Measurements from ENCODE around the gene CNKSR3. TPM values are rescaled to one million over a fixed set of nuclear protein-coding genes. Genes with fewer than 3 reads are reported as not detected.

Gene CNKSR3
- polyA plus RNA-seq, 1 of the 3 experiments (the other 2 are of a cell fraction): 1.6 TPM

DNA sequence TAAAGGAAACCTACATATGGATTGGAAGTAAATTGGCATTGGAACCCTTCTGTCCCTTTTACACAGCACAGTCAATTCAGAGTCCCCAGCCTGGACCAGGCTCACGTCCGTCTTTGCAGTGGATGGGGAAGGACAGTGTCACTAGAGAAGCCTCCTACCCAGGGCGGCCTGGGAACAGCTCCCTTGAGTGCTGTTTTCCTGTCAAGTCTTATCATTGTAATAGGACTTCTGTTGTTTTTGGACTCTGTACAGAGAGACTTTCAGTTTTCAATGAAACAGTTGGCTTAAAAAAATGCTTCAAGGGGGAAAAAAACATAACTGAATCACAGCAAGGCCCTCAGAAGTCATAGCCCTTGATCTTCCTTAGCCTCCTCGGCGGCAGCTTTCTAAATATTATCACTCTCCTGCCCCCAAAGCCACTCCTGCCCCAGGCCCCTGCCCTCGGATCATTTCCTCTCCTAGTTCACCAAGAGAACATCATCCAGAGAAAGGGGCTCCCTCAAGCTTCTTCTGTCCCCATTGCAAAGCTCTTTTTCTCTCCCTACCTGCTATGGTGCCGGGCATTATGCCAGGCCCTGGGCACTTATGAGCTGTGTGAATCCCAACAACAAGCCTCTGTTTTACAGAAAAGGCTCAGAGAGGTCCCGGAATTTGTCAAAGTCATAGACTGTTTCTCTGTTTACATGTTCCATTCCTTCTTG, 37.8 kb upstream of the CNKSR3 start:
- Histone ChIP-seq H2AFZ (ENCODE audit: low read depth) (no peak overlapping the region), H3K27ac (ENCODE audit: low read depth in 2 of 2, low read length in 1 of 2) (peak overlapping the region; percentile 41 to 73; a peak in 3 of 4 replicates), H3K36me3 (replicated peaks in 1 of 2; ENCODE audit: control insufficient read depth in 1 of 2, insufficient read depth in 2 of 2, low read length in 1 of 2) (no peaks in the 10 kb centered on the region), H3K4me3 (ENCODE audit: low read depth in 2 of 2, low read length in 1 of 2) (no peak overlapping the region; a peak in 1 of 4 replicates), H3K9me3 (no peaks in the 10 kb centered on the region), H3K79me2 (ENCODE audit: insufficient read depth) (no peaks in the 10 kb centered on the region), H3F3A (replicated peaks; ENCODE audit: insufficient read depth) (peaks cover 9% of the 10 kb centered on the region), H3K9me2 (no peaks in the 10 kb centered on the region), H3K27me3 (ENCODE audit: insufficient read depth) (no peaks in the 10 kb centered on the region), H3K4me2 (peak overlapping the region; percentile 17; the same call in 1 of the 2 replicates), H4K20me1 (ENCODE audit: insufficient read depth) (no peaks in the 10 kb centered on the region), H3K9ac (no peak overlapping the region), H3K4me1 (ENCODE audit: control insufficient read depth in 1 of 2, insufficient read depth in 2 of 2, low read depth in 1 of 2, low read length in 1 of 2) (peaks cover 0 to 11% of the 10 kb centered on the region in 2 experiments; a peak in 2 of 4 replicates)
- 35% methylated on average over 8 of the region's 8 CpGs for WGBS (ENCODE audit: low lambda C conversion rate)
- ChIA-PET CTCF (no interaction called here), POLR2A (interaction anchor here (1.3 kb wide), 1 partner anchor 39 kb away, joined by 3 read pairs; no protein-coding TSS in a partner anchor)
- DNase-seq: peak; percentile 45
- TF ChIP-seq ZBTB33 (IDR thresholded peaks at IDR 0.05; ENCODE audit: borderline replicate concordance, low read depth): no peak
- TF ChIP-seq NFIC (IDR thresholded peaks at IDR 0.05; ENCODE audit: borderline replicate concordance): peak; percentile 13; the same call in 1 of the 2 replicates
- TF ChIP-seq PBX3 (IDR thresholded peaks at IDR 0.05): peak; percentile 65

DNA sequence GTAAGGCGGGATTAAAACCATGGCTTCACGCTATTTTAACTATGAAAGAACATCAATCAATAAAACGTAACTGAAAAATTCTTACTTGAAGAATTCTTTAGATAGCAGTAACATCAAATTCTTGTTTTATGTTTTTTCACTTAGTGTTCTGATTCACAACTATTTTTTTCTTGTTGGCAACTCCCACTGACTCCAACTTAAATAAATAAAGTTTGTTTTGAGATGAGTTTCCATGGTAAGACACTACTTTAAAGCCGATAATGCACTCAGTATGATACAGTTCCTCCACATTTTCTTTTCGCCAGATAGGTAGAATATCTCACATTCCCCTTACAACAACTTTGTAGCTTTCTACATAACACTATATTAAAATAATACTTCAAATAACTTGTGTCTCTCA, 33.1 kb upstream of the CNKSR3 start:
- no peak overlapping the region for H3K9ac ChIP-seq
- ChIA-PET POLR2A (no interaction called here), CTCF (no interaction called here)
- peaks cover 7% of the 10 kb centered on the region for H3F3A ChIP-seq (replicated peaks; ENCODE audit: insufficient read depth)
- no peak overlapping the region for H3K4me3 ChIP-seq (ENCODE audit: low read depth in 2 of 2, low read length in 1 of 2)
- WGBS (ENCODE audit: low lambda C conversion rate): 88% methylated on average over 5 of the region's 5 CpGs
- H3K27me3 ChIP-seq (ENCODE audit: insufficient read depth): no peaks in the 10 kb centered on the region
- no peaks in the 10 kb centered on the region for H3K79me2 ChIP-seq (ENCODE audit: insufficient read depth)
- TF ChIP-seq NFIC (IDR thresholded peaks at IDR 0.05; ENCODE audit: borderline replicate concordance) (no peak), RCOR1 (IDR thresholded peaks at IDR 0.05; ENCODE audit: low read length) (no peak), MEF2A (IDR thresholded peaks at IDR 0.05; ENCODE audit: borderline replicate concordance, low read depth) (no peak), TEAD4 (IDR thresholded peaks at IDR 0.05; ENCODE audit: borderline replicate concordance, insufficient read depth) (no peak), FOXM1 (IDR thresholded peaks at IDR 0.05; ENCODE audit: low read depth) (no peak), TCF12 (IDR thresholded peaks at IDR 0.05) (no peak), SIN3A (IDR thresholded peaks at IDR 0.05; ENCODE audit: borderline replicate concordance, low read depth, low read length) (no peak), MXI1 (IDR thresholded peaks at IDR 0.05; ENCODE audit: low read depth, low read length) (no peak), SMC3 (IDR thresholded peaks at IDR 0.05; ENCODE audit: low read depth, low read length) (no peak)
- TF ChIP-seq, protein P1, sequence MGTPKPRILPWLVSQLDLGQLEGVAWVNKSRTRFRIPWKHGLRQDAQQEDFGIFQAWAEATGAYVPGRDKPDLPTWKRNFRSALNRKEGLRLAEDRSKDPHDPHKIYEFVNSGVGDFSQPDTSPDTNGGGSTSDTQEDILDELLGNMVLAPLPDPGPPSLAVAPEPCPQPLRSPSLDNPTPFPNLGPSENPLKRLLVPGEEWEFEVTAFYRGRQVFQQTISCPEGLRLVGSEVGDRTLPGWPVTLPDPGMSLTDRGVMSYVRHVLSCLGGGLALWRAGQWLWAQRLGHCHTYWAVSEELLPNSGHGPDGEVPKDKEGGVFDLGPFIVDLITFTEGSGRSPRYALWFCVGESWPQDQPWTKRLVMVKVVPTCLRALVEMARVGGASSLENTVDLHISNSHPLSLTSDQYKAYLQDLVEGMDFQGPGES (IDR thresholded peaks at IDR 0.05; ENCODE audit: low read depth, low read length): no peak
- TF ChIP-seq, protein P2, sequence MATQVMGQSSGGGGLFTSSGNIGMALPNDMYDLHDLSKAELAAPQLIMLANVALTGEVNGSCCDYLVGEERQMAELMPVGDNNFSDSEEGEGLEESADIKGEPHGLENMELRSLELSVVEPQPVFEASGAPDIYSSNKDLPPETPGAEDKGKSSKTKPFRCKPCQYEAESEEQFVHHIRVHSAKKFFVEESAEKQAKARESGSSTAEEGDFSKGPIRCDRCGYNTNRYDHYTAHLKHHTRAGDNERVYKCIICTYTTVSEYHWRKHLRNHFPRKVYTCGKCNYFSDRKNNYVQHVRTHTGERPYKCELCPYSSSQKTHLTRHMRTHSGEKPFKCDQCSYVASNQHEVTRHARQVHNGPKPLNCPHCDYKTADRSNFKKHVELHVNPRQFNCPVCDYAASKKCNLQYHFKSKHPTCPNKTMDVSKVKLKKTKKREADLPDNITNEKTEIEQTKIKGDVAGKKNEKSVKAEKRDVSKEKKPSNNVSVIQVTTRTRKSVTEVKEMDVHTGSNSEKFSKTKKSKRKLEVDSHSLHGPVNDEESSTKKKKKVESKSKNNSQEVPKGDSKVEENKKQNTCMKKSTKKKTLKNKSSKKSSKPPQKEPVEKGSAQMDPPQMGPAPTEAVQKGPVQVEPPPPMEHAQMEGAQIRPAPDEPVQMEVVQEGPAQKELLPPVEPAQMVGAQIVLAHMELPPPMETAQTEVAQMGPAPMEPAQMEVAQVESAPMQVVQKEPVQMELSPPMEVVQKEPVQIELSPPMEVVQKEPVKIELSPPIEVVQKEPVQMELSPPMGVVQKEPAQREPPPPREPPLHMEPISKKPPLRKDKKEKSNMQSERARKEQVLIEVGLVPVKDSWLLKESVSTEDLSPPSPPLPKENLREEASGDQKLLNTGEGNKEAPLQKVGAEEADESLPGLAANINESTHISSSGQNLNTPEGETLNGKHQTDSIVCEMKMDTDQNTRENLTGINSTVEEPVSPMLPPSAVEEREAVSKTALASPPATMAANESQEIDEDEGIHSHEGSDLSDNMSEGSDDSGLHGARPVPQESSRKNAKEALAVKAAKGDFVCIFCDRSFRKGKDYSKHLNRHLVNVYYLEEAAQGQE (IDR thresholded peaks at IDR 0.05; ENCODE audit: low read depth, low read length): no peak
- H3K9me3 ChIP-seq: no peaks in the 10 kb centered on the region
- peaks cover 0 to 8% of the 10 kb centered on the region in 2 experiments; a peak in 2 of 4 replicates for H3K4me1 ChIP-seq (ENCODE audit: control insufficient read depth in 1 of 2, insufficient read depth in 2 of 2, low read depth in 1 of 2, low read length in 1 of 2)
- H3K36me3 ChIP-seq (replicated peaks in 1 of 2; ENCODE audit: control insufficient read depth in 1 of 2, insufficient read depth in 2 of 2, low read length in 1 of 2): no peaks in the 10 kb centered on the region
- no peak overlapping the region for H2AFZ ChIP-seq (ENCODE audit: low read depth)
- no peak overlapping the region for H3K4me2 ChIP-seq
- no peaks in the 10 kb centered on the region for H3K9me2 ChIP-seq
- H3K27ac ChIP-seq (ENCODE audit: low read depth in 2 of 2, low read length in 1 of 2): no peak overlapping the region
- no peaks in the 10 kb centered on the region for H4K20me1 ChIP-seq (ENCODE audit: insufficient read depth)
- DNase-seq: no peak
